H1 (cell line): Measurements from ENCODE around the gene OSBPL5. TPM values are rescaled to one million over a fixed set of nuclear protein-coding genes. Genes with fewer than 3 reads are reported as not detected.
"Not testable (repeated sequence)": the region's sequence is repeated elsewhere in the genome, so short reads cannot be mapped to it uniquely, and the experiment has no call there.

ENCODE experiments used
- CTCF ChIA-PET: fragments of 300-600 bp; sonication (Branson Sonifier 250); formaldehyde crosslinking; loops from one replicate; lab custom pipeline; 2021; ENCODE audit not compliant: partially characterized antibody; lab: Charles Lee
- POLR2A ChIA-PET: fragments of 300-600 bp; sonication (Branson Sonifier 250); formaldehyde crosslinking; loops from one replicate; lab custom pipeline; 2021; ENCODE audit warnings: inconsistent platforms; ENCODE audit not compliant: partially characterized antibody; lab: Charles Lee
- DNase-seq, 2 experiments: peaks; one replicate each; pipeline versions ENCODE4 v3.0.0 to v3.0.0-alpha.2; 2010 to 2022; ENCODE audit warnings: low spot score in 2 of 2, low read depth in 1 of 2, mixed read lengths in 1 of 2
- FAIRE-seq: peaks from 2 replicates; lab custom pipeline; 2011; peaks lifted over from hg19 to GRCh38; lab: Jason Lieb, UNC
- H2AFZ ChIP-seq: 2 replicates; pipeline ENCODE4 v1.8.1; 2012; ENCODE audit warnings: low read length, inconsistent platforms
- H2AK5ac ChIP-seq: 2 replicates; pipeline ENCODE4 v1.6.1; 2013; ENCODE audit warnings: low read depth, low read length
- H2BK120ac ChIP-seq: replicated peaks from 2 replicates; pipeline ENCODE3; 2013; ENCODE audit warnings: low read depth, low read length, inconsistent platforms
- H2BK12ac ChIP-seq: 2 replicates; pipeline ENCODE4 v1.6.1; 2013; ENCODE audit warnings: low read depth, low read length
- H2BK15ac ChIP-seq: 2 replicates; pipeline ENCODE4 v1.6.1; 2013; ENCODE audit warnings: low read length
- H2BK20ac ChIP-seq: 2 replicates; pipeline ENCODE4 v1.6.1; 2013; ENCODE audit warnings: low read length
- H2BK5ac ChIP-seq: 2 replicates; pipeline ENCODE4 v1.6.1; 2013; ENCODE audit warnings: low read depth, low read length
- H3K14ac ChIP-seq: 2 replicates; pipeline ENCODE4 v1.6.1; 2013; ENCODE audit warnings: inconsistent platforms; ENCODE audit not compliant: insufficient read length
- H3K18ac ChIP-seq: 2 replicates; pipeline ENCODE4 v1.6.1; 2013; ENCODE audit warnings: low read length; ENCODE audit errors: extremely low read depth
- H3K23ac ChIP-seq: 2 replicates; pipeline ENCODE4 v1.6.1; 2013; ENCODE audit warnings: inconsistent platforms; ENCODE audit not compliant: insufficient read length
- H3K23me2 ChIP-seq: 2 replicates; pipeline ENCODE4 v1.6.1; 2013; ENCODE audit warnings: low read depth, low read length
- H3K27ac ChIP-seq: 2 replicates; pipeline ENCODE4 v1.6.1; 2011; ENCODE audit warnings: low read depth, low read length, inconsistent platforms
- H3K27me3 ChIP-seq, 4 experiments: replicated peaks in 1 of 4; 1 replicate in 1 of 4; 2 replicates in 3 of 4; pipeline versions ENCODE4 v1.6.1 to v1.8.1; 2011 to 2013; ENCODE audit warnings: low read length in 3 of 4, mild to moderate bottlenecking in 3 of 4, inconsistent platforms in 2 of 4, mixed read lengths in 2 of 4, moderate library complexity in 1 of 4; ENCODE audit not compliant: control insufficient read depth in 3 of 4, insufficient read depth in 3 of 4; ENCODE audit errors: extremely low read depth in 1 of 4
- H3K36me3 ChIP-seq, 4 experiments: 2 replicates each; pipeline versions ENCODE4 v1.6.1 to v1.8.1; 2011 to 2013; ENCODE audit warnings: mild to moderate bottlenecking in 4 of 4, low read length in 3 of 4, moderate library complexity in 2 of 4, control low read depth in 1 of 4, inconsistent platforms in 1 of 4; ENCODE audit not compliant: insufficient read depth in 4 of 4, control insufficient read depth in 2 of 4
- H3K4ac ChIP-seq: replicated peaks from 2 replicates; pipeline ENCODE3; 2013; ENCODE audit warnings: low read length, low read depth, mixed read lengths, inconsistent platforms; ENCODE audit not compliant: insufficient read length
- H3K4me1 ChIP-seq, 4 experiments: replicated peaks in 1 of 4; 1 replicate in 1 of 4; 2 replicates in 3 of 4; pipeline versions ENCODE4 v1.6.1 to v1.8.1; 2011 to 2013; ENCODE audit warnings: low read length in 3 of 4, inconsistent platforms in 2 of 4, mixed read lengths in 1 of 4; ENCODE audit not compliant: insufficient read depth in 4 of 4, control insufficient read depth in 3 of 4
- H3K4me2 ChIP-seq, 2 experiments: 2 replicates each; pipeline versions ENCODE4 v1.6.1 to v1.8.1; 2011 to 2013; ENCODE audit warnings: low read depth in 2 of 2, low read length in 2 of 2, control low read depth in 1 of 2, inconsistent platforms in 1 of 2, mild to moderate bottlenecking in 1 of 2; ENCODE audit not compliant: insufficient read depth in 1 of 2
- H3K4me3 ChIP-seq, 4 experiments: fragments of 200-600, 300-600 bp in 1 of 4; sonication (generic), shearing (Covaris generic), sonication (Bioruptor Twin) in 1 of 4; 2 replicates each; pipeline versions ENCODE4 v1.5.1 to v1.8.1; 2011 to 2016; ENCODE audit warnings: low read length in 4 of 4, low read depth in 3 of 4, control low read depth in 2 of 4, inconsistent platforms in 2 of 4, mild to moderate bottlenecking in 2 of 4, mixed read lengths in 1 of 4, moderate library complexity in 1 of 4; ENCODE audit not compliant: insufficient read depth in 2 of 4; ENCODE audit errors: extremely low read depth in 1 of 4
- H3K56ac ChIP-seq: replicated peaks from 2 replicates; pipeline ENCODE3; 2013; ENCODE audit warnings: low read depth, mild to moderate bottlenecking, mixed read lengths, low read length, inconsistent platforms; ENCODE audit not compliant: insufficient read length
- H3K79me1 ChIP-seq: 2 replicates; pipeline ENCODE4 v1.6.1; 2013; ENCODE audit warnings: low read depth, low read length, control low read depth
- H3K79me2 ChIP-seq, 2 experiments: 2 replicates each; pipeline versions ENCODE4 v1.6.1 to v1.8.1; 2012 to 2013; ENCODE audit warnings: low read length in 2 of 2, mild to moderate bottlenecking in 2 of 2, inconsistent platforms in 1 of 2; ENCODE audit not compliant: insufficient read depth in 2 of 2, control insufficient read depth in 1 of 2
- H3K9ac ChIP-seq, 4 experiments: replicated peaks in 1 of 4; 1 replicate in 1 of 4; 2 replicates in 3 of 4; pipeline versions ENCODE4 v1.6.1 to v1.8.1; 2011 to 2013; ENCODE audit warnings: low read depth in 3 of 4, low read length in 3 of 4, control low read depth in 2 of 4, mild to moderate bottlenecking in 2 of 4, moderate library complexity in 2 of 4, inconsistent platforms in 1 of 4; ENCODE audit errors: extremely low read depth in 1 of 4
- H3K9me3 ChIP-seq, 2 experiments: 2 replicates each; pipeline versions ENCODE4 v1.6.1 to v1.8.1; 2012 to 2013; ENCODE audit warnings: mild to moderate bottlenecking in 2 of 2, moderate library complexity in 2 of 2, control low read depth in 1 of 2, inconsistent platforms in 1 of 2, low read depth in 1 of 2, low read length in 1 of 2, mixed read lengths in 1 of 2; ENCODE audit not compliant: insufficient read depth in 2 of 2
- H4K20me1 ChIP-seq, 2 experiments: replicated peaks in 1 of 2; 2 replicates each; pipeline versions ENCODE3 to v1.8.1; 2011 to 2013; ENCODE audit warnings: inconsistent platforms in 2 of 2, low read length in 2 of 2, mild to moderate bottlenecking in 1 of 2; ENCODE audit not compliant: insufficient read depth in 2 of 2, control insufficient read depth in 1 of 2
- H4K5ac ChIP-seq: 2 replicates; pipeline ENCODE4 v1.6.1; 2013; ENCODE audit warnings: low read length, low read depth, mixed read lengths, inconsistent platforms; ENCODE audit not compliant: insufficient read length
- H4K8ac ChIP-seq: 2 replicates; pipeline ENCODE4 v1.8.0; 2013; ENCODE audit warnings: mild to moderate bottlenecking, moderate library complexity, low read length, inconsistent platforms; ENCODE audit not compliant: insufficient read depth; ENCODE audit errors: extremely low read depth
- H4K91ac ChIP-seq: replicated peaks from 2 replicates; pipeline ENCODE3; 2013; ENCODE audit warnings: low read length, mixed read lengths, inconsistent platforms; ENCODE audit not compliant: insufficient read length
- WGBS, 2 experiments: shearing (Covaris generic) in 1 of 2; methylation state at CpG; one replicate each; pipeline versions ENCODE4 v1.1.6 to v1.1.7; 2013 to 2015; ENCODE audit warnings: low lambda C conversion rate in 2 of 2, mixed read lengths in 2 of 2, inconsistent platforms in 1 of 2, low coverage in 1 of 2, missing lambda C conversion rate in 1 of 2; ENCODE audit not compliant: insufficient replicate concordance in 2 of 2, insufficient coverage in 1 of 2, insufficient read length in 1 of 2; ENCODE audit errors: extremely low coverage in 1 of 2, missing lambda C conversion rate in 1 of 2; 5-methylcytosine and 5-hydroxymethylcytosine counted together
- polyA plus RNA-seq, 7 experiments: library from polyadenylated mRNA; depleted of rRNA in 3 of 7; stranded (reverse) in 5 of 7; unstranded in 2 of 7; fragments of >200 nt in 5 of 7; fragments of 200-250 nt in 2 of 7; gene quantifications; 1 replicate in 5 of 7; 2 replicates in 1 of 7; 4 replicates in 1 of 7; pipeline versions ENCODE4 v1.2.1 to v1.2.3, GENCODE V29; 2011 to 2013; ENCODE audit warnings: missing spikeins in 2 of 7, mixed read lengths in 2 of 7
- total RNA-seq: library from RNA; stranded (reverse); fragmentation: NEBNext Ultra II Directional; extraction: Animal tissue kit (Norgen Biotek cat#: 25700); gene quantifications from 2 replicates; pipeline ENCODE4 v1.2.1, GENCODE V29; 2021

OSBPL5 gene
- total and polyA plus RNA-seq, 2 of the 8 experiments (the other 6 are each of a cell fraction or from before 2014, with no cell fraction given), result 3.4 to 9.9 TPM

GRCh38 chr11:3066308-3066707 is 98.8 kb downstream of the OSBPL5 start:
- H2AFZ ChIP-seq, H4K20me1 ChIP-seq, POLR2A ChIA-PET, H3K79me1 ChIP-seq, H3K4me2 ChIP-seq, H3K14ac ChIP-seq, H3K4me1 ChIP-seq, H2BK120ac ChIP-seq, H2BK5ac ChIP-seq, H2BK12ac ChIP-seq, H3K4me3 ChIP-seq, FAIRE-seq, H2AK5ac ChIP-seq, H2BK15ac ChIP-seq, H3K27me3 ChIP-seq, H3K79me2 ChIP-seq, H4K8ac ChIP-seq, H3K23ac ChIP-seq, H2BK20ac ChIP-seq, H3K18ac ChIP-seq, H4K91ac ChIP-seq, H3K56ac ChIP-seq, H3K9ac ChIP-seq, H3K27ac ChIP-seq, H3K23me2 ChIP-seq, H3K36me3 ChIP-seq, H3K4ac ChIP-seq, DNase-seq, CTCF ChIA-PET, H4K5ac ChIP-seq: not testable (repeated sequence)
- WGBS, 2 experiments, result 100% methylated on average over 3 of the region's 3 CpGs; no CpG with 5 or more reads in 1 of the 2 experiments
- H3K9me3 ChIP-seq, result peaks cover 11 to 15% of the 10 kb centered on the region in 2 experiments
